ENCODE data around the gene TRMT11. TPM values are rescaled to one million over a fixed set of nuclear protein-coding genes. Genes with fewer than 3 reads are reported as not detected.

Gene TRMT11
- total and polyA plus RNA-seq, 2 of the 8 experiments (the other 6 are each of a cell fraction or from before 2014, with no cell fraction given), result 19.7 to 32.4 TPM

- TF ChIP-seq ATF2 (IDR thresholded peaks at IDR 0.05; ENCODE audit: low read length), result no peak
- TF ChIP-seq TAF7 (optimal IDR thresholded peaks at IDR 0.05; ENCODE audit: borderline replicate concordance, low read depth, low read length), result no peak
- no peak for TF ChIP-seq SUZ12 (IDR thresholded peaks at IDR 0.05; ENCODE audit: low read length)
These were observed 27.3 kb upstream of the TRMT11 start (continued) for GRCh38 chr6:125959041-125959440.
